ENCODE data around the gene CETP. TPM values are rescaled to one million over a fixed set of nuclear protein-coding genes. Genes with fewer than 3 reads are reported as not detected.

CETP gene
- total RNA-seq, 1 donor from 2014 or later = not detected

GRCh38 chr16:56943761-56944375 lies 17.9 kb upstream of the CETP start:
- no peak overlapping the region for H3K4me3 ChIP-seq (ENCODE audit: low read depth, low read length)
- no peak for DNase-seq (ENCODE audit: low read depth)
- TF ChIP-seq CTCF (conservative IDR thresholded peaks at IDR 0.05; ENCODE audit: low read depth, low read length) = no peak

DNA sequence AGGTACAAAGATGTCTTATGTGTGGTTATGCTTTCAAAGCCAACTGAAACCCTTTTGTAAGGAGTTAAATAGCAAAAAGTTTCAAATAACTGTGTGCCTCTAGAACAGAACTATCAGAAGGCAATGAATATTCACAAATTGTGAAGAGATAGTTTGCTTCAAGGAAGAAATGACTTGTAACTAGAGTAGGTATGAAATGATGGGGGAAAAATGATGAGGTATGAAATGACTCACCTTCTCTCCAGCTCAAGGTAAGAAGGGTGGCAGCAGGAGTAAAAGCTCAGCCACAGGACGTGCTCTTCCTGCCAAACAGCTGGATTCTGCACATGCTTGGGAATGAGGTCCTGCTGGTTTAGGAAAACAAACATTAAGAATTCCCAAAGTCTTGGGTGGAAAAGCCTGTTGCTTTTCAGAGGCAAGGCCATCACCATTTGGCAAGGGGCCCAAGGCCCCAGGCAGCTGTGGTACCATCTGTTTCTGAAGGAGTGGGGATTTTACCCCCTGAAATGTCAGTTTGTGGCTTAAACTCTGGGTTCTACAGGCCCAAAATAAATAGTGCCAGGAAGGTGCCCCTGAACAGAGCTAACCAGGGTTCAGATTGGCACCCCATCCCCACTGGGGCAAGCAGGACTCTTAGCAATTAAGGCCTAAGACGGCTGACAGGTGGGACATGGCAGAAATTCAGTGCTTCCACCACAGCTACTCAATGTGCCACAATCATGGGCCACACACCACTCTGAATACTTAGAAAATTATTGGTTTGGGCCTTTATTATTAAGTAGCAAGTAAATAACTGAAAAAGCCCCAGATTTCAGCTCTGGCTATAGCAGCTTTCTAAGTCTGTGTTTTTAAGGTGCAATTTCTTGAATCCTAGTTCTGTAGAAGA lies 16.6 kb upstream of the CETP start:
- no peak overlapping the region for H3K4me3 ChIP-seq (ENCODE audit: low read depth, low read length)
- no peak for DNase-seq (ENCODE audit: low read depth)
- TF ChIP-seq CTCF (conservative IDR thresholded peaks at IDR 0.05; ENCODE audit: low read depth, low read length) = no peak

- no peak overlapping the region for H3K4me3 ChIP-seq (ENCODE audit: low read depth, low read length)
- TF ChIP-seq CTCF (conservative IDR thresholded peaks at IDR 0.05; ENCODE audit: low read depth, low read length) = no peak
- no peak for DNase-seq (ENCODE audit: low read depth)
These were observed 15.8 kb upstream of the CETP start for GRCh38 chr16:56945847-56946527.

DNA sequence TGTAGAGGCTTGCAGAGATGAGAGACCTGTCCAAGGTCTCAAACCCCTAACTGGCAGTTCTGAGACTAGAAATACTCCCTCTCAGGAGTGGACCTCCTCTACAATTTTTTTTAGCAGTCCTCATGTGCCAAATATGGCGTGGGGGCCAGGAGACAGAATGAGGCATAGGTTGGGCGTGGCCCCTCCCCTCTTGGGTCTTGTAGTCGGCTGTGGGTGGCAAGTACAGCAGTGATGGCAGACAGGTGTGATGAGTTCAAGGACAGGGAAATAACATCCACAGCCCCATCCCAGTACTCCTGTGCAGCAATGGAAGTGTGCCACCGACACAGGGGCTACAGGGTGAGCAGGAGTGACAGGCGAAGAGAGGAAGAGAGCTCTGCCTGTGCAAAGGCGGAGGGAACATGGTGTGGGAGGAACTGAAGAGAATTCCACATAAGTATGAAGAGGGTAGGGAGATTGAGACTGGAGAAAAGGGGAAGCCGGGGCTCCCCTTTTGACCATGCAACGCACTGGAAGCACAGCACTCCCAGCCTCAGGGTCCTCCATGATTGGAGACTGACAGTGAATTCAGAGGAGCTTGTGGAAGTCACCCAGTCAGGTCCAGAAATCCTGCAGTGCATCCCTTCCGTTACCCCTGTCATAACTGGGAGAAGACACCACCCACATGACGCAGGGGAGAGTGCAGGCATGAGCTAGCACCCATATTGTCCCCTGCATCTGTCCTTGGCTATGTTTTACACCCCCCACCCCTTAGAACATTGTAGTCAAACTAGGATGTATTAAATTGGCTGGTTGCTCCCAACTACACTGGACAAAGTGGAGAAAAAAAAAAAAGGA lies 14.8 kb upstream of the CETP start:
- H3K4me3 ChIP-seq (ENCODE audit: low read depth, low read length) = no peak overlapping the region
- TF ChIP-seq CTCF (conservative IDR thresholded peaks at IDR 0.05; ENCODE audit: low read depth, low read length) = no peak
- no peak for DNase-seq (ENCODE audit: low read depth)

GRCh38 chr16:56947604-56947995 lies 14.2 kb upstream of the CETP start:
- TF ChIP-seq CTCF (conservative IDR thresholded peaks at IDR 0.05; ENCODE audit: low read depth, low read length) = no peak
- DNase-seq (ENCODE audit: low read depth) = no peak
- H3K4me3 ChIP-seq (ENCODE audit: low read depth, low read length) = no peak overlapping the region

GRCh38 chr16:56948234-56948633 lies 13.5 kb upstream of the CETP start:
- TF ChIP-seq CTCF (conservative IDR thresholded peaks at IDR 0.05; ENCODE audit: low read depth, low read length) = no peak
- H3K4me3 ChIP-seq (ENCODE audit: low read depth, low read length) = no peak overlapping the region
- no peak for DNase-seq (ENCODE audit: low read depth)
